Measurements from ENCODE around the gene ST6GALNAC4.

ST6GALNAC4 gene

GRCh38 chr9:127923771-127924170, 6.9 kb upstream of the ST6GALNAC4 start:
- Mint-ChIP-seq H3K4me3 (no peak overlapping the region), H3K36me3 (ENCODE audit: low read depth) (no peaks in the 10 kb centered on the region), H3K27ac (no peak overlapping the region), H3K9me3 (no peaks in the 10 kb centered on the region), H3K27me3 (ENCODE audit: low read depth) (peaks cover 69% of the 10 kb centered on the region), H3K4me1 (peaks cover 8% of the 10 kb centered on the region)
- TF ChIP-seq, protein P1, sequence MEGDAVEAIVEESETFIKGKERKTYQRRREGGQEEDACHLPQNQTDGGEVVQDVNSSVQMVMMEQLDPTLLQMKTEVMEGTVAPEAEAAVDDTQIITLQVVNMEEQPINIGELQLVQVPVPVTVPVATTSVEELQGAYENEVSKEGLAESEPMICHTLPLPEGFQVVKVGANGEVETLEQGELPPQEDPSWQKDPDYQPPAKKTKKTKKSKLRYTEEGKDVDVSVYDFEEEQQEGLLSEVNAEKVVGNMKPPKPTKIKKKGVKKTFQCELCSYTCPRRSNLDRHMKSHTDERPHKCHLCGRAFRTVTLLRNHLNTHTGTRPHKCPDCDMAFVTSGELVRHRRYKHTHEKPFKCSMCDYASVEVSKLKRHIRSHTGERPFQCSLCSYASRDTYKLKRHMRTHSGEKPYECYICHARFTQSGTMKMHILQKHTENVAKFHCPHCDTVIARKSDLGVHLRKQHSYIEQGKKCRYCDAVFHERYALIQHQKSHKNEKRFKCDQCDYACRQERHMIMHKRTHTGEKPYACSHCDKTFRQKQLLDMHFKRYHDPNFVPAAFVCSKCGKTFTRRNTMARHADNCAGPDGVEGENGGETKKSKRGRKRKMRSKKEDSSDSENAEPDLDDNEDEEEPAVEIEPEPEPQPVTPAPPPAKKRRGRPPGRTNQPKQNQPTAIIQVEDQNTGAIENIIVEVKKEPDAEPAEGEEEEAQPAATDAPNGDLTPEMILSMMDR (IDR thresholded peaks at IDR 0.05; ENCODE audit: unreplicated experiment in 3 of 3) = no peak

GRCh38 chr9:127923046-127923445, 6.2 kb upstream of the ST6GALNAC4 start:
- H3K9me3 Mint-ChIP-seq = no peaks in the 10 kb centered on the region
- no peak overlapping the region for H3K27ac Mint-ChIP-seq
- peaks cover 14% of the 10 kb centered on the region for H3K4me1 Mint-ChIP-seq
- H3K4me3 Mint-ChIP-seq = no peak overlapping the region
- TF ChIP-seq, protein P1 (IDR thresholded peaks at IDR 0.05; ENCODE audit: unreplicated experiment in 3 of 3) = no peak
- H3K36me3 Mint-ChIP-seq (ENCODE audit: low read depth) = no peaks in the 10 kb centered on the region
- peaks cover 62% of the 10 kb centered on the region for H3K27me3 Mint-ChIP-seq (ENCODE audit: low read depth)

DNA sequence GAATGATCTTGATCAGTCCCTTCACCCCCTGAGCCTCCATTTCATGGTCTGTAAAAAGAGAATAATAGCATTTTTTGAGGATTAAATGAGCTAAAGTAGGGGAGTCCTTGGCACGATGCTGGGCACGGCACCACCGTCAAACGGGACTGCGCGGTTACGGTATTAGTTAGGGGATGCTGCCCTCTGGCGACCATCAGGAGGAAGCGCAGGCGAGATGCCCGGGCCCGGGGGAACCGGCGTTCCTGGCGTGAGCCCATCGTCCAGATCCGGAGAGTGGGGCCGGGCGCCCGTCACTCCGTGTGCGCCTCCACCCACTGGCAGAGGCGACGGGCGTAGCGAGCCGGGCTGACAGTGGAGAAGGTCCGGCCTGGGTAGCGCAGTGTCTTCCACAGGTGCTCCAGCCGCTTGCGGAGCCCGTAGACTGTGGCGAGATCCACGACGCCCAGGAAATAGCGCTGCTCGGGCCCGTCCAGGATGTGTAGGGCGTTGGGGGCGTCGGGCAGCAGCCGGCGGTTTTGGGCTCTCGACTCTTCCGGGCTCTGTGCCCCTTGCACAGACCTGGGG, 4.8 kb upstream of the ST6GALNAC4 start:
- Mint-ChIP-seq H3K27me3 (ENCODE audit: low read depth) (peaks cover 52% of the 10 kb centered on the region), H3K4me3 (peak overlapping the region in 1 of 3 experiments; percentile 53), H3K27ac (peak overlapping the region in 1 of 3 experiments; percentile 61), H3K36me3 (ENCODE audit: low read depth) (no peaks in the 10 kb centered on the region), H3K4me1 (peaks cover 14% of the 10 kb centered on the region), H3K9me3 (no peaks in the 10 kb centered on the region)
- TF ChIP-seq, protein P1 (IDR thresholded peaks at IDR 0.05; ENCODE audit: unreplicated experiment in 3 of 3) = peak; percentile 92 to 99 (median 99)

GRCh38 chr9:127920794-127921193, 4.0 kb upstream of the ST6GALNAC4 start:
- TF ChIP-seq, protein P1 (IDR thresholded peaks at IDR 0.05; ENCODE audit: unreplicated experiment in 3 of 3) = no peak
- H3K36me3 Mint-ChIP-seq (ENCODE audit: low read depth) = no peaks in the 10 kb centered on the region

DNA sequence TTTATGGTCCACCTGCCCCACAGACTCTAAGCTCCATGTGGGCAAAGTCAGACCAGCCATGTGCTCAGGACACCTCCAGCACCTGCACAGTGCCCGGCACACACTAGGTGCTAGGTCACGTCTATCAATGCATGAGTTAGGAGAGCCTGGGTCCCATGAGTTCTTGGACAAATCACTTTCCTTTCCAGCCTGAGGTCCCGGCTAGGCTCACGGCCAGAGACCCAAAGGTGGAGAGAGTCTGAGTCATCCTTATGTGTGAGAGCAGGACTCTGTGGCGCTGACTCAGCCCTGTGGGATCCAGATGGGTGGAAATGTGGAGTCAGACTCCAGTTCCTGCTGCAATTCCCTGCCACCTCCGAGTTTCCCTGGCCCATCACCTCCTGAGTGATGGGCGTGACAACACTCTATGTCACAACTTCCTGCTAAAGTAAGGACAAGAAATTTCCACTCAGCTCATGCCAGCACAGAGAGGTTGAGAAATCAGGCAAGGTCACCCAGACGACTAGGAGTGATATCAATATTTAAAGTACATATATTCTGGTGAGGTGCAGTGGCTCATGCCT, 2.5 kb upstream of the ST6GALNAC4 start:
- H3K27ac Mint-ChIP-seq = no peak overlapping the region
- peaks cover 32% of the 10 kb centered on the region for H3K27me3 Mint-ChIP-seq (ENCODE audit: low read depth)
- TF ChIP-seq, protein P1 (IDR thresholded peaks at IDR 0.05; ENCODE audit: unreplicated experiment in 3 of 3) = no peak
- H3K9me3 Mint-ChIP-seq = no peaks in the 10 kb centered on the region
- H3K4me1 Mint-ChIP-seq = peaks cover 14% of the 10 kb centered on the region
- H3K4me3 Mint-ChIP-seq = peak overlapping the region; percentile 18 to 32 (median 28)
- H3K36me3 Mint-ChIP-seq (ENCODE audit: low read depth) = no peaks in the 10 kb centered on the region

More at GRCh38 chr9:127920794-127921193, 4.0 kb upstream of the ST6GALNAC4 start:
- no peak overlapping the region for H3K4me3 Mint-ChIP-seq
- peaks cover 46% of the 10 kb centered on the region for H3K27me3 Mint-ChIP-seq (ENCODE audit: low read depth)
- H3K9me3 Mint-ChIP-seq = no peaks in the 10 kb centered on the region
- H3K4me1 Mint-ChIP-seq = peaks cover 14% of the 10 kb centered on the region
- peak overlapping the region in 1 of 3 experiments; percentile 44 for H3K27ac Mint-ChIP-seq
